GM12878 (cell line): ENCODE data around the gene TAS2R38. TPM values are rescaled to one million over a fixed set of nuclear protein-coding genes. Genes with fewer than 3 reads are reported as not detected.

Experiments
- ATAC-seq: fragments of 200-7000 bp; cut with Tn5 transposase; 3 replicates; pipeline ENCODE4 v1.9.1; 2020; ENCODE audit warnings: mild to moderate bottlenecking, moderate library complexity
- BruUV-seq: library from RNA; stranded (reverse); fragments of 400-500 nt; replicated peaks from 2 replicates; lab custom pipeline; 2021; lab: Mats Ljungman, UMichigan
- CTCF ChIA-PET: fragments of 300-600 bp; sonication (Branson Sonifier 250); formaldehyde crosslinking; extraction: SDS; loops from one replicate; lab custom pipeline; 2021; ENCODE audit warnings: inconsistent platforms; lab: Yijun Ruan, JAX
- POLR2A ChIA-PET: fragments of 350-600 bp; formaldehyde crosslinking; extraction: SDS; loops from one replicate; lab custom pipeline; 2021; ENCODE audit warnings: inconsistent platforms; lab: Charles Lee
- RAD21 ChIA-PET: fragments of 300-600 bp; sonication (Branson Sonifier 250); formaldehyde crosslinking; loops from one replicate; lab custom pipeline; 2023; ENCODE audit warnings: antibody characterized with exemption; ENCODE audit not compliant: unreplicated experiment; lab: Charles Lee
- SMC1A ChIA-PET: fragments of 300-600 bp; sonication (Branson Sonifier 250); formaldehyde crosslinking; loops from one replicate; lab custom pipeline; 2023; ENCODE audit not compliant: unreplicated experiment, uncharacterized antibody; lab: Charles Lee
- DNase-seq: peaks from one replicate; pipeline ENCODE4 v3.0.0-alpha.2; 2011; ENCODE audit warnings: low read depth, low spot score
- FAIRE-seq: peaks from 3 replicates; lab custom pipeline; 2011; peaks lifted over from hg19 to GRCh38; lab: Jason Lieb, UNC
- H2AFZ ChIP-seq: 2 replicates; pipeline ENCODE4 v1.6.0; 2011; ENCODE audit warnings: low read depth, low read length, control low read depth; ENCODE audit not compliant: control insufficient read depth
- H3K27ac ChIP-seq: 2 replicates; pipeline ENCODE4 v1.5.1; 2011; ENCODE audit warnings: control low read depth; ENCODE audit not compliant: control insufficient read depth, insufficient read depth
- H3K27me3 ChIP-seq, 2 experiments: replicated peaks in 1 of 2; 2 replicates each; pipeline versions ENCODE4 v1.6.0 to v1.6.1; 2011; ENCODE audit warnings: low read length in 1 of 2; ENCODE audit not compliant: control insufficient read depth in 2 of 2, insufficient read depth in 2 of 2
- H3K36me3 ChIP-seq, 2 experiments: 2 replicates each; pipeline ENCODE4 v1.5.1; 2011; ENCODE audit warnings: low read length in 1 of 2; ENCODE audit not compliant: control insufficient read depth in 2 of 2, insufficient read depth in 2 of 2
- H3K4me1 ChIP-seq: 2 replicates; pipeline ENCODE4 v1.6.1; 2011; ENCODE audit warnings: mild to moderate bottlenecking, low read length, moderate library complexity, mixed read lengths; ENCODE audit not compliant: control insufficient read depth, insufficient read depth
- H3K4me2 ChIP-seq: 2 replicates; pipeline ENCODE4 v1.6.0; 2011; ENCODE audit warnings: control low read depth; ENCODE audit not compliant: control insufficient read depth, insufficient read depth
- H3K4me3 ChIP-seq: fragments of 200-600 bp; sonication (generic); 2 replicates; pipeline ENCODE4 v1.5.1; 2016
- H3K79me2 ChIP-seq: 2 replicates; pipeline ENCODE4 v1.6.0; 2011; ENCODE audit warnings: low read length; ENCODE audit not compliant: control insufficient read depth, insufficient read depth
- H3K9ac ChIP-seq: 2 replicates; pipeline ENCODE4 v1.8.0; 2011; ENCODE audit warnings: low read length, control low read depth, mixed read lengths; ENCODE audit not compliant: control insufficient read depth, insufficient read depth
- H3K9me3 ChIP-seq: replicated peaks from 3 replicates; pipeline ENCODE4 v1.5.1; 2011; ENCODE audit warnings: mild to moderate bottlenecking, low read length; ENCODE audit not compliant: control insufficient read depth, insufficient read depth
- H4K20me1 ChIP-seq: 2 replicates; pipeline ENCODE4 v1.6.0; 2011; ENCODE audit not compliant: control insufficient read depth, insufficient read depth
- CUX1 ChIP-seq: IDR thresholded peaks from 2 replicates; pipeline ENCODE4 v1.6.1; 2012; ENCODE audit warnings: improper control_type of control experiment, low read depth, low read length; ENCODE audit not compliant: insufficient replicate concordance
- NFXL1 ChIP-seq: fragments of 450-650 bp; IDR thresholded peaks from 2 replicates; pipeline ENCODE4 v1.6.1; 2017; ENCODE audit warnings: antibody characterized with exemption, mild to moderate bottlenecking, borderline replicate concordance
- PKNOX1 ChIP-seq: fragments of 450-650 bp; IDR thresholded peaks from 2 replicates; pipeline ENCODE4 v1.6.1; 2016; ENCODE audit warnings: mild to moderate bottlenecking
- TAF1 ChIP-seq: IDR thresholded peaks from 2 replicates; pipeline ENCODE4 v1.6.1; 2011; ENCODE audit warnings: mild to moderate bottlenecking, low read depth, low read length, borderline replicate concordance
- TARDBP ChIP-seq: IDR thresholded peaks from 2 replicates; pipeline ENCODE4 v1.6.1; 2016; ENCODE audit warnings: borderline replicate concordance
- WGBS: methylation state at CpG from one replicate; pipeline ENCODE4 v1.1.6; 2016; ENCODE audit warnings: low lambda C conversion rate; ENCODE audit not compliant: insufficient replicate concordance, insufficient coverage; ENCODE audit errors: missing lambda C conversion rate; 5-methylcytosine and 5-hydroxymethylcytosine counted together
- in situ Hi-C: fragments of 300-500 bp; cut with MboI; formaldehyde crosslinking; loops from 9 replicates; pipeline ENCODE4 v1.14.3; 2018; ENCODE audit warnings: mixed read lengths
- intact Hi-C: fragments of 100-400 bp; cut with micrococcal nuclease; formaldehyde crosslinking; loops from one replicate; pipeline ENCODE4 v1.14.2; 2022; ENCODE audit not compliant: unreplicated experiment
- polyA plus RNA-seq, 11 experiments: library from polyadenylated mRNA; depleted of rRNA in 4 of 11; unstranded in 6 of 11; stranded (reverse) in 5 of 11; fragments of >200 nt; fragmentation: Nextera tagmentation in 4 of 11; fragmentation: Illumina TruSeq in 1 of 11; extraction: Ambion mirVana in 4 of 11; extraction: Trizol in 1 of 11; gene quantifications; 1 replicate in 1 of 11; 2 replicates in 10 of 11; pipeline versions ENCODE4 v1.2.1 to v1.2.3, GENCODE V29; 2011 to 2016; ENCODE audit warnings: inconsistent platforms in 2 of 11, missing spikeins in 2 of 11, low read depth in 1 of 11
- total RNA-seq, 4 experiments: library from RNA; depleted of rRNA in 3 of 4; stranded (reverse); fragments of >200 nt in 3 of 4; fragmentation: Illumina TruSeq in 1 of 4; extraction: Trizol in 1 of 4; gene quantifications; 2 replicates each; pipeline versions ENCODE4 v1.2.1 to v1.2.3, GENCODE V29; 2013 to 2021
- TF ChIP-seq, protein P1 (sequence below): fragments of 450-650 bp; IDR thresholded peaks from 2 replicates; pipeline ENCODE4 v1.6.1; 2016; ENCODE audit warnings: mild to moderate bottlenecking, moderate library complexity, borderline replicate concordance

TAS2R38 gene
- total and polyA plus RNA-seq, 10 of the 15 experiments (the other 5 are each of a cell fraction or from before 2014, with no cell fraction given), result not detected

DNA sequence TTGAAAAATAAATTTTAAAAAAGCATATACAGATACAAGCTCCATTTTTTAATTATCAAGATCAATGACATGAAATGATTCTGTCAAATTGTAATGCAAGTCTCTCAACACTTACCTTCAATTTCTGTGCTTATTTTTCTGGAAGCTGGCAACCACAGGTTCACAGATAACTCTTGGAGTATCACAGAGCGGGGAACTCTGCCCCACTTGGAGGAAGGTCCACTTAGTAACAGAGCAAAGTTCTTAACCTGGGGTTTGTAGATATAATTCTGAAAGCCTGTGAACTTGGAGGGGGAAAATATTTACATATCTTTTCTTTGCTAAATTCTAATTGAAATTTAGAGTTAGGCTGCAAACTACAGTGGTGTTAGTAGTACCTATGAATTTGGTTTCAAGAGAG is 19.8 kb upstream of the TAS2R38 start:
- ATAC-seq, result no peak
- SMC1A ChIA-PET, result no interaction called here
- no TSS peak for BruUV-seq

More for the DNA sequence above, 19.8 kb upstream of the TAS2R38 start:
- no peaks in the 10 kb centered on the region for H3K79me2 ChIP-seq
- H3K4me3 ChIP-seq, result no peak overlapping the region
- no peaks in the 10 kb centered on the region for H3K36me3 ChIP-seq
- H3K4me2 ChIP-seq, result no peak overlapping the region
- 0% methylated on average over 1 of the region's 1 CpG for WGBS
- no peaks in the 10 kb centered on the region for H4K20me1 ChIP-seq
- no peaks in the 10 kb centered on the region for H3K27me3 ChIP-seq
- DNase-seq, result no peak
- FAIRE-seq, result no peak
- no peak overlapping the region for H2AFZ ChIP-seq
- intact Hi-C loops, result no loop called here
- RAD21 ChIA-PET, result no interaction called here
- in situ Hi-C loops, result no loop called here
- CTCF ChIA-PET, result interaction anchor here (1.9 kb wide), 1 partner anchor 17 kb away, joined by 5 read pairs; no protein-coding TSS in a partner anchor
- TF ChIP-seq TARDBP (no peak), NFXL1 (no peak), CUX1 (no peak), PKNOX1 (no peak), TAF1 (no peak)
- TF ChIP-seq, protein P1, sequence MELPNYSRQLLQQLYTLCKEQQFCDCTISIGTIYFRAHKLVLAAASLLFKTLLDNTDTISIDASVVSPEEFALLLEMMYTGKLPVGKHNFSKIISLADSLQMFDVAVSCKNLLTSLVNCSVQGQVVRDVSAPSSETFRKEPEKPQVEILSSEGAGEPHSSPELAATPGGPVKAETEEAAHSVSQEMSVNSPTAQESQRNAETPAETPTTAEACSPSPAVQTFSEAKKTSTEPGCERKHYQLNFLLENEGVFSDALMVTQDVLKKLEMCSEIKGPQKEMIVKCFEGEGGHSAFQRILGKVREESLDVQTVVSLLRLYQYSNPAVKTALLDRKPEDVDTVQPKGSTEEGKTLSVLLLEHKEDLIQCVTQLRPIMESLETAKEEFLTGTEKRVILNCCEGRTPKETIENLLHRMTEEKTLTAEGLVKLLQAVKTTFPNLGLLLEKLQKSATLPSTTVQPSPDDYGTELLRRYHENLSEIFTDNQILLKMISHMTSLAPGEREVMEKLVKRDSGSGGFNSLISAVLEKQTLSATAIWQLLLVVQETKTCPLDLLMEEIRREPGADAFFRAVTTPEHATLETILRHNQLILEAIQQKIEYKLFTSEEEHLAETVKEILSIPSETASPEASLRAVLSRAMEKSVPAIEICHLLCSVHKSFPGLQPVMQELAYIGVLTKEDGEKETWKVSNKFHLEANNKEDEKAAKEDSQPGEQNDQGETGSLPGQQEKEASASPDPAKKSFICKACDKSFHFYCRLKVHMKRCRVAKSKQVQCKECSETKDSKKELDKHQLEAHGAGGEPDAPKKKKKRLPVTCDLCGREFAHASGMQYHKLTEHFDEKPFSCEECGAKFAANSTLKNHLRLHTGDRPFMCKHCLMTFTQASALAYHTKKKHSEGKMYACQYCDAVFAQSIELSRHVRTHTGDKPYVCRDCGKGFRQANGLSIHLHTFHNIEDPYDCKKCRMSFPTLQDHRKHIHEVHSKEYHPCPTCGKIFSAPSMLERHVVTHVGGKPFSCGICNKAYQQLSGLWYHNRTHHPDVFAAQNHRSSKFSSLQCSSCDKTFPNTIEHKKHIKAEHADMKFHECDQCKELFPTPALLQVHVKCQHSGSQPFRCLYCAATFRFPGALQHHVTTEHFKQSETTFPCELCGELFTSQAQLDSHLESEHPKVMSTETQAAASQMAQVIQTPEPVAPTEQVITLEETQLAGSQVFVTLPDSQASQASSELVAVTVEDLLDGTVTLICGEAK, result no peak
- TF ChIP-seq, all 136 proteins: peak for 0
- Histone ChIP-seq H3K27ac (no peak overlapping the region), H3K9ac (no peak overlapping the region), H3K4me1 (no peaks in the 10 kb centered on the region), H3K9me3 (no peaks in the 10 kb centered on the region)
- POLR2A ChIA-PET, result no interaction called here
